ENCODE data around the gene OSTM1. TPM values are rescaled to one million over a fixed set of nuclear protein-coding genes. Genes with fewer than 3 reads are reported as not detected.

Gene OSTM1
- total and polyA plus RNA-seq, 2 of the 13 experiments (the other 11 are each of a cell fraction or from before 2014, with no cell fraction given): 8.7 to 20.5 TPM

GRCh38 chr6:108097882-108098281 lies 23.3 kb upstream of the OSTM1 start:
- Histone ChIP-seq H3K9ac (ENCODE audit: insufficient read depth, low read depth, low read length) (no peak overlapping the region), H2AFZ (ENCODE audit: low read length) (no peak overlapping the region), H3K4me1 (ENCODE audit: insufficient read depth, low read length) (no peaks in the 10 kb centered on the region), H3K27ac (ENCODE audit: extremely low read length, insufficient read depth, low read length) (no peak overlapping the region), H3K27me3 (ENCODE audit: control insufficient read depth in 1 of 2, insufficient read depth in 2 of 2, low read length in 2 of 2) (0 out of 5 replicates have a peak, but pooled peaks cover 0 to 2% of the 10 kb centered on the region in 2 experiments), H3K4me2 (ENCODE audit: low read depth, low read length) (no peak overlapping the region), H3K79me2 (ENCODE audit: insufficient read depth, low read length) (no peaks in the 10 kb centered on the region), H3K36me3 (replicated peaks in 1 of 2; ENCODE audit: control insufficient read depth in 1 of 2, insufficient read depth in 2 of 2, low read length in 2 of 2) (no peaks in the 10 kb centered on the region), H4K20me1 (ENCODE audit: insufficient read depth, low read length) (no peaks in the 10 kb centered on the region), H3K4me3 (replicated peaks in 1 of 3; ENCODE audit: insufficient read depth in 1 of 3, low read depth in 2 of 3, low read length in 3 of 3) (no peak overlapping the region), H3K9me3 (ENCODE audit: low read length) (no peaks in the 10 kb centered on the region)
- BruUV-seq (replicated peaks): no TSS peak
- in situ Hi-C loops (cut with HindIII; ENCODE audit: extremely low pct_ligation_motif_present, low pct_unique_long_range_greater_than_20kb): no loop called here
- ATAC-seq (no peak), FAIRE-seq (no peak), DNase-seq (ENCODE audit: low spot score) (no peak)
- 4% methylated on average over 1 of the region's 1 CpG for WGBS (ENCODE audit: low lambda C conversion rate)
- TF ChIP-seq ZNF574 (CRISPR knock-in tag; IDR thresholded peaks at IDR 0.05) (no peak), SP140L (CRISPR knock-in tag; IDR thresholded peaks at IDR 0.05; ENCODE audit: borderline replicate concordance) (no peak), ZBTB10 (CRISPR knock-in tag; IDR thresholded peaks at IDR 0.05; ENCODE audit: borderline replicate concordance) (no peak), ZNF891 (CRISPR knock-in tag; IDR thresholded peaks at IDR 0.05) (no peak), MTF2 (CRISPR knock-in tag; IDR thresholded peaks at IDR 0.05; ENCODE audit: borderline replicate concordance) (no peak), HMGXB3 (CRISPR knock-in tag; IDR thresholded peaks at IDR 0.05; ENCODE audit: borderline replicate concordance) (no peak), SRSF1 (optimal IDR thresholded peaks at IDR 0.05; ENCODE audit: low read depth, low read length) (no peak), HNF1B (CRISPR knock-in tag; IDR thresholded peaks at IDR 0.05) (no peak)
- intact Hi-C loops (cut with micrococcal nuclease; ENCODE audit: unreplicated experiment): no loop called here
- ChIA-PET CTCF (ENCODE audit: low intra/inter-chr PET ratio, low total read pairs) (no interaction called here), POLR2A (no interaction called here)
